T-helper 2 cell treated with Interferon-gamma antibody and Interleukin-4, amounts not matched to agents 5 μg/mL and 100 μg/mL, for 36 hours (primary cell): ENCODE results near the gene HRK.

Experiments used
- DNase-seq: peaks from one replicate; pipeline ENCODE4 v3.0.0; 2021; ENCODE audit warnings: low spot score
- H3K27ac Mint-ChIP-seq: one replicate; pipeline ENCODE4 v1.8.0; 2021; ENCODE audit warnings: mild to moderate bottlenecking, mixed read lengths
- H3K27me3 Mint-ChIP-seq: one replicate; pipeline ENCODE4 v1.8.0; 2021; ENCODE audit warnings: low read depth, mixed read lengths
- H3K36me3 Mint-ChIP-seq: one replicate; pipeline ENCODE4 v1.8.0; 2021; ENCODE audit warnings: low read depth, mixed read lengths
- H3K4me1 Mint-ChIP-seq: one replicate; pipeline ENCODE4 v1.8.0; 2021; ENCODE audit warnings: low read depth, mixed read lengths
- H3K4me3 Mint-ChIP-seq: one replicate; pipeline ENCODE4 v1.8.0; 2022; ENCODE audit warnings: mild to moderate bottlenecking, moderate library complexity, mixed read lengths
- H3K9me3 Mint-ChIP-seq: one replicate; pipeline ENCODE4 v1.8.0; 2021; ENCODE audit warnings: mixed read lengths

Gene HRK

GRCh38 chr12:116916122-116916521 lies 34.9 kb upstream of the HRK start:
- DNase-seq: no peak
- H3K9me3 Mint-ChIP-seq: no peaks in the 10 kb centered on the region
- peaks cover 8% of the 10 kb centered on the region for H3K36me3 Mint-ChIP-seq
- no peak overlapping the region for H3K27ac Mint-ChIP-seq
- peaks cover 30% of the 10 kb centered on the region for H3K4me1 Mint-ChIP-seq
- no peak overlapping the region for H3K4me3 Mint-ChIP-seq
- H3K27me3 Mint-ChIP-seq: peaks cover 43% of the 10 kb centered on the region

GRCh38 chr12:116915326-116915725 lies 34.1 kb upstream of the HRK start:
- DNase-seq: no peak
- peaks cover 39% of the 10 kb centered on the region for H3K27me3 Mint-ChIP-seq
- peaks cover 10% of the 10 kb centered on the region for H3K36me3 Mint-ChIP-seq
- H3K27ac Mint-ChIP-seq: no peak overlapping the region
- peaks cover 26% of the 10 kb centered on the region for H3K4me1 Mint-ChIP-seq
- H3K9me3 Mint-ChIP-seq: peaks cover 3% of the 10 kb centered on the region
- no peak overlapping the region for H3K4me3 Mint-ChIP-seq

GRCh38 chr12:116910645-116911451 lies 29.6 kb upstream of the HRK start, which contains the start of gene FBXW8:
Gene FBXW8 (plus strand): TSS chr12:116910950. CDS start chr12:116911038, 88 bp downstream.
- peak within 1 kb of the TSS; percentile 93 for H3K4me3 Mint-ChIP-seq
- peaks cover 11% of the 10 kb centered on the region for H3K4me1 Mint-ChIP-seq
- peaks cover 34% of the 10 kb centered on the region for H3K27me3 Mint-ChIP-seq
- DNase-seq: peak; percentile 54
- peaks cover 4% of the 10 kb centered on the region for H3K9me3 Mint-ChIP-seq
- peaks cover 7% of the 10 kb centered on the region for H3K36me3 Mint-ChIP-seq
- peak within 1 kb of the TSS; percentile 74 for H3K27ac Mint-ChIP-seq

GRCh38 chr12:116910280-116910644 lies 29.0 kb upstream of the HRK start:
- H3K4me1 Mint-ChIP-seq: peaks cover 10% of the 10 kb centered on the region

GRCh38 chr12:116906285-116906684 lies 25.0 kb upstream of the HRK start:
- H3K27ac Mint-ChIP-seq: no peak overlapping the region
- H3K36me3 Mint-ChIP-seq: peaks cover 3% of the 10 kb centered on the region
- peaks cover 4% of the 10 kb centered on the region for H3K9me3 Mint-ChIP-seq
- peaks cover 50% of the 10 kb centered on the region for H3K27me3 Mint-ChIP-seq
- H3K4me1 Mint-ChIP-seq: peaks cover 4% of the 10 kb centered on the region
- DNase-seq: no peak
- H3K4me3 Mint-ChIP-seq: no peak overlapping the region

More at GRCh38 chr12:116910280-116910644, 29.0 kb upstream of the HRK start:
- Mint-ChIP-seq H3K27me3 (peaks cover 38% of the 10 kb centered on the region), H3K36me3 (peaks cover 7% of the 10 kb centered on the region), H3K9me3 (peaks cover 4% of the 10 kb centered on the region), H3K4me3 (peak overlapping the region; percentile 93), H3K27ac (peak overlapping the region; percentile 74)
- DNase-seq: no peak

GRCh38 chr12:116903818-116904217 lies 22.6 kb upstream of the HRK start:
- no peak overlapping the region for H3K4me3 Mint-ChIP-seq
- H3K36me3 Mint-ChIP-seq: no peaks in the 10 kb centered on the region
- H3K27ac Mint-ChIP-seq: no peak overlapping the region
- no peaks in the 10 kb centered on the region for H3K9me3 Mint-ChIP-seq
- DNase-seq: no peak
- no peaks in the 10 kb centered on the region for H3K4me1 Mint-ChIP-seq
- peaks cover 48% of the 10 kb centered on the region for H3K27me3 Mint-ChIP-seq

GRCh38 chr12:116901612-116902011 lies 20.4 kb upstream of the HRK start:
- H3K27ac Mint-ChIP-seq: no peak overlapping the region
- H3K9me3 Mint-ChIP-seq: no peaks in the 10 kb centered on the region
- DNase-seq: no peak
- H3K27me3 Mint-ChIP-seq: peaks cover 46% of the 10 kb centered on the region
- no peaks in the 10 kb centered on the region for H3K36me3 Mint-ChIP-seq
- H3K4me3 Mint-ChIP-seq: no peak overlapping the region
- H3K4me1 Mint-ChIP-seq: no peaks in the 10 kb centered on the region

GRCh38 chr12:116898669-116899068 lies 17.4 kb upstream of the HRK start:
- peaks cover 42% of the 10 kb centered on the region for H3K27me3 Mint-ChIP-seq
- no peak overlapping the region for H3K27ac Mint-ChIP-seq
- no peak for DNase-seq
- H3K9me3 Mint-ChIP-seq: no peaks in the 10 kb centered on the region
- no peak overlapping the region for H3K4me3 Mint-ChIP-seq
- H3K36me3 Mint-ChIP-seq: no peaks in the 10 kb centered on the region
- H3K4me1 Mint-ChIP-seq: no peaks in the 10 kb centered on the region

GRCh38 chr12:116897476-116897875 lies 16.2 kb upstream of the HRK start:
- Mint-ChIP-seq H3K27ac (no peak overlapping the region), H3K27me3 (peaks cover 39% of the 10 kb centered on the region)

GRCh38 chr12:116896411-116896924 lies 15.2 kb upstream of the HRK start:
- DNase-seq: no peak
- Mint-ChIP-seq H3K4me3 (no peak overlapping the region), H3K9me3 (no peaks in the 10 kb centered on the region), H3K27me3 (peaks cover 30% of the 10 kb centered on the region), H3K36me3 (no peaks in the 10 kb centered on the region), H3K4me1 (no peaks in the 10 kb centered on the region), H3K27ac (no peak overlapping the region)

More at GRCh38 chr12:116897476-116897875, 16.2 kb upstream of the HRK start:
- no peaks in the 10 kb centered on the region for H3K9me3 Mint-ChIP-seq
- no peak for DNase-seq
- H3K4me1 Mint-ChIP-seq: no peaks in the 10 kb centered on the region
- no peak overlapping the region for H3K4me3 Mint-ChIP-seq
- no peaks in the 10 kb centered on the region for H3K36me3 Mint-ChIP-seq

GRCh38 chr12:116894913-116895312 lies 13.7 kb upstream of the HRK start:
- Mint-ChIP-seq H3K9me3 (no peaks in the 10 kb centered on the region), H3K4me3 (no peak overlapping the region), H3K27ac (no peak overlapping the region), H3K4me1 (no peaks in the 10 kb centered on the region), H3K27me3 (peaks cover 26% of the 10 kb centered on the region), H3K36me3 (no peaks in the 10 kb centered on the region)
- DNase-seq: no peak

- Mint-ChIP-seq H3K9me3 (no peaks in the 10 kb centered on the region), H3K4me1 (no peaks in the 10 kb centered on the region), H3K27me3 (peaks cover 14% of the 10 kb centered on the region), H3K4me3 (no peak overlapping the region), H3K36me3 (no peaks in the 10 kb centered on the region), H3K27ac (no peak overlapping the region)
- no peak for DNase-seq
Observed at GRCh38 chr12:116892349-116893140, 11.3 kb upstream of the HRK start.

- H3K4me3 Mint-ChIP-seq: no peak overlapping the region
- no peaks in the 10 kb centered on the region for H3K4me1 Mint-ChIP-seq
- DNase-seq: no peak
- peaks cover 19% of the 10 kb centered on the region for H3K27me3 Mint-ChIP-seq
- no peak overlapping the region for H3K27ac Mint-ChIP-seq
- H3K36me3 Mint-ChIP-seq: no peaks in the 10 kb centered on the region
- no peaks in the 10 kb centered on the region for H3K9me3 Mint-ChIP-seq
Observed at GRCh38 chr12:116891019-116891418, 9.8 kb upstream of the HRK start.

- Mint-ChIP-seq H3K27me3 (peaks cover 21% of the 10 kb centered on the region), H3K9me3 (no peaks in the 10 kb centered on the region), H3K4me1 (no peaks in the 10 kb centered on the region), H3K4me3 (no peak overlapping the region), H3K36me3 (no peaks in the 10 kb centered on the region), H3K27ac (no peak overlapping the region)
- no peak for DNase-seq
Observed at GRCh38 chr12:116890330-116890729, 9.1 kb upstream of the HRK start.
